GM12891 (cell line): Measurements from ENCODE around the gene JAM3.

Source experiments
- PAX5 ChIP-seq: IDR thresholded peaks from 2 replicates; pipeline ENCODE4 v1.6.1; 2011; ENCODE audit warnings: low read length, moderate library complexity, mild to moderate bottlenecking; ENCODE audit not compliant: insufficient read depth, severe bottlenecking
- POLR2A ChIP-seq: IDR thresholded peaks from 2 replicates; pipeline ENCODE4 v1.6.1; 2011; ENCODE audit warnings: low read depth, low read length, control low read depth
- POLR2AphosphoS5 ChIP-seq: IDR thresholded peaks from 2 replicates; pipeline ENCODE4 v1.6.1; 2011; ENCODE audit warnings: low read depth, low read length, control low read depth
- SPI1 ChIP-seq: IDR thresholded peaks from 2 replicates; pipeline ENCODE4 v1.6.1; 2011; ENCODE audit warnings: low read depth, low read length, control low read depth
- TAF1 ChIP-seq: IDR thresholded peaks from 2 replicates; pipeline ENCODE4 v1.6.1; 2011; ENCODE audit warnings: low read depth, low read length, control low read depth

GRCh38 chr11:134178032-134178674 lies 109.3 kb downstream of the JAM3 start:
- TF ChIP-seq POLR2A (no peak), TAF1 (no peak), POLR2AphosphoS5 (no peak), PAX5 (no peak), SPI1 (no peak)
